ENCODE data around the gene AK9. TPM values are rescaled to one million over a fixed set of nuclear protein-coding genes. Genes with fewer than 3 reads are reported as not detected.

Gene AK9
- total and polyA plus RNA-seq, 9 donors = 4.8 to 10.5 (median 6.5) TPM

DNA sequence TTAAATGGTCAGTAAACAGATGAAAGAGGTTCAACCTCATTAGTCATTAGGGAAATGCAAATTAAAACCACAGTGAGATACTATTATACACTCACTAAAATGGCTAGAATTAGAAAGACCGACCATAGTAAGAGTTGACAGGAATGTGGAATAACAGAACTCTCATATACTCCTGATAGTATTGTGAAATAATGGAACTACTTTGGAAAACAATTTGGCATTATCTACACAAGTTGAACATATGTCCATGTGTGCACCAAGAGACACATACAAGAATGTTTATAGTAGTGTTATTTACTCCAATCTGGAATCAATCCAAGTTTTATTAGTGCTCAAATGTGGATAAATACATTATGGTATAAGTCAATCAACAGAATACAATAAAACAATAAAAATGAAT, 59.6 kb downstream of the AK9 start:
- no CpG with 5 or more reads among the region's 1 CpG for WGBS (ENCODE audit: insufficient coverage)
- H3K27ac ChIP-seq (ENCODE audit: low read length) = no peak overlapping the region
- no peaks in the 10 kb centered on the region for H3K9me3 ChIP-seq (replicated peaks; ENCODE audit: control insufficient read depth, low read depth, low read length)
- H3K4me3 ChIP-seq (ENCODE audit: low read length) = no peak overlapping the region
- no peaks in the 10 kb centered on the region for H3K27me3 ChIP-seq (ENCODE audit: control insufficient read depth, insufficient read depth, low read length)
- no peaks in the 10 kb centered on the region for H3K4me1 ChIP-seq (ENCODE audit: control insufficient read depth, insufficient read depth, low read length)
- H3K36me3 ChIP-seq (ENCODE audit: control insufficient read depth, insufficient read depth, low read length) = no peaks in the 10 kb centered on the region
- no peak for DNase-seq

DNA sequence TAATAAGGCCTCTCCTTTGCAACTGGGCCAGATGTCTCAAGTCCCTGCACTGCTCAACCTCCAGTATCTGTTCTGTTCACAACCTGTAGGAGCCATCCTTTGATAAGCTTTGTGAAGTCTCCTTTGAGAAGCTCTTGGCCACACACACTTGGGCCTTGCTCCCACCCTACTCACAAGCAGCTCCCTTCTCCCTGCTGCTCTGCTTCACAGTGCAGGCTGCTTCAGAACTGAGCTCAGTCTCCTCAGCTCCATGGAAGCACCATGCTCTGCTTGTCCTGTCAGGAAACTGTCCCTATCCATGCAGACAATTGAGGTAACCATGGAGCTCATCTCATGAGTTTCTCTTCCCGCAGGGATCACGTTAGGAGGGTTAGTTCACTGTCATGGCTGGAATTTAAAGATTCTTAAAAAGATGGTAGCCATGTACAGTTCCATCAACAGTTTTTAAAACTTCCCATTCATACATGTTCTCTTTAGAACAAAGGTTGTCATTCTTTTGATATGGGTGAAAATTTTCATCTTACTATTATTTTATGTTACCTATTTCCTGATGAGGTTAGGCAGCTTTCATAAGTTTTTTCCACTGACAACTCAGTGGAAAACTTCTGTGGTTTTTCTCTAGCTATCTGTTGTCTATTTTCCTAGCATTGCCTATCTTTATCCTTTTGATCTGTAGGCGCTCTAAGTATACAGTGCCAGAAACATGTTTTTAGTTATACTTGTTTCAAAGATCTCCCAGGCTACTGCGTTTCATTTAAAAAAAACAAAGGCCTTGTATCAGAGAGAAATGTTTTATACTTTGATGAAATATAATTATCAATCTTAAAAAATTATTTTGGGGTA, 62.6 kb downstream of the AK9 start:
- WGBS (ENCODE audit: insufficient coverage) = no CpG with 5 or more reads among the region's 4 CpGs
- no peaks in the 10 kb centered on the region for H3K9me3 ChIP-seq (replicated peaks; ENCODE audit: control insufficient read depth, low read depth, low read length)

DNA sequence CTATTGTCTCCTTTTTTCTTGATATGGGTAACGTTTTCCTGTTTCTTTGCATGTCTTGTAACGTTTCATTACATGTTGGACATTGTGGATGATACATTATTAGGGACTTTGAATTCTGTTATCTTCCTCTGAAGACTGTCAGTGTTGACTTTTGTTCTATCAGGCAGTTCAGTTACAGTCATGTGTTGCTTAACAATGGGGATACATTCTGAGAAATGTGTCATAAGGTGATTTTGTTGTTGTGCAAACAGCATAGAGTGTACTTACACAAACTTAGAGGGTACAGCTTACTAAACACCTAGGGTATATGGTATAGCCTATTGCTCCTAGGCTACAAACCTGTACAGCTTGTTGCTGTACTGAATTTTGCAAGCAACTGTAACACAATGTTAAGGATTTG, 64.7 kb downstream of the AK9 start:
- Histone ChIP-seq H3K27me3 (ENCODE audit: control insufficient read depth, insufficient read depth, low read length) (no peaks in the 10 kb centered on the region), H3K36me3 (ENCODE audit: control insufficient read depth, insufficient read depth, low read length) (no peaks in the 10 kb centered on the region), H3K4me1 (ENCODE audit: control insufficient read depth, insufficient read depth, low read length) (no peaks in the 10 kb centered on the region), H3K27ac (ENCODE audit: low read length) (no peak overlapping the region), H3K9me3 (replicated peaks; ENCODE audit: control insufficient read depth, low read depth, low read length) (no peaks in the 10 kb centered on the region), H3K4me3 (ENCODE audit: low read length) (no peak overlapping the region)
- 80% methylated on average over 1 of the region's 2 CpGs for WGBS (ENCODE audit: insufficient coverage)
- no peak for DNase-seq

More for the DNA sequence above, 62.6 kb downstream of the AK9 start:
- H3K4me1 ChIP-seq (ENCODE audit: control insufficient read depth, insufficient read depth, low read length) = no peaks in the 10 kb centered on the region
- DNase-seq = no peak
- H3K4me3 ChIP-seq (ENCODE audit: low read length) = no peak overlapping the region
- H3K27ac ChIP-seq (ENCODE audit: low read length) = no peak overlapping the region
- no peaks in the 10 kb centered on the region for H3K36me3 ChIP-seq (ENCODE audit: control insufficient read depth, insufficient read depth, low read length)
- no peaks in the 10 kb centered on the region for H3K27me3 ChIP-seq (ENCODE audit: control insufficient read depth, insufficient read depth, low read length)

DNA sequence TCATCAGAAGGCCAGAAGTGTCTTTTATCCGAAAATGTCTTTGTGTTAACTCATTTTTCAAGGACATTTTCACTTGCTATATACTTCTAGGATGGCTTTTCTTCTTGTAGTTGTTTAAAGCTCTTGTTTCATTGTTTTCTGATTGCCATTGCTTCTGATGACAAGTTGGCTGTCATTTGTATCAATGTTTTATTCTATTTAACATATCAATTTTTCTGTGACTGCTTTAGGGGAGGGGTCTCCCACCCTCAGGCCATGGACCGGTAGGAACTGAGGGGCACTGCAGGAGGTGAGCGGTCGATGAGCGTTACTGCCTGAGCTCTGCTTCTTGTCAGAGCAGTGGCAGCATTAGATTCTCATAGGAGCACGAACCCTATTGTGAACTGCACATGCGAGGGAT, 65.8 kb downstream of the AK9 start:
- WGBS (ENCODE audit: insufficient coverage) = 70% methylated on average over 4 of the region's 7 CpGs

DNA sequence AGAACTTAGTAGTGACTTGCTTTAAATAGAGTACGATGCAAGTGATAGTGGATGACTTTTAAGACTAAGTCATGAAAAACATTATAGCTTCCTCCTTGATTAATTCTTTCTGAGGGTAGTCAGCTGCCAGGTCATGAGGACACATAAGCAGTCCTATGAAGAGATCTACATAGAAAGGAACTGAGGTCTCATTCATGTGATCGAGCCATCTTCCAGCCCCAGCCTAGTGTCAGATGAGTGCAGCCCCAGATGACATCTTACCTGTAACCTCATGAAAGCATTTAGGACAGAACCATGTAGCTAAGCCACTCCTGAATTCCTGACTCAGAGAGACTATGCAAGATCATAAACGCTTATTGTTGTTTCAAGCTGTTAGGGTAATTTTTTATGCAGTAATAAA, 67.7 kb downstream of the AK9 start:
- Histone ChIP-seq H3K4me3 (ENCODE audit: low read length) (no peak overlapping the region), H3K36me3 (ENCODE audit: control insufficient read depth, insufficient read depth, low read length) (no peaks in the 10 kb centered on the region), H3K27me3 (ENCODE audit: control insufficient read depth, insufficient read depth, low read length) (no peaks in the 10 kb centered on the region), H3K4me1 (ENCODE audit: control insufficient read depth, insufficient read depth, low read length) (no peaks in the 10 kb centered on the region), H3K27ac (ENCODE audit: low read length) (no peak overlapping the region), H3K9me3 (replicated peaks; ENCODE audit: control insufficient read depth, low read depth, low read length) (no peaks in the 10 kb centered on the region)
- no CpG with 5 or more reads among the region's 3 CpGs for WGBS (ENCODE audit: insufficient coverage)
- DNase-seq = no peak

More for the DNA sequence above, 65.8 kb downstream of the AK9 start:
- DNase-seq = no peak
- Histone ChIP-seq H3K27ac (ENCODE audit: low read length) (no peak overlapping the region), H3K9me3 (replicated peaks; ENCODE audit: control insufficient read depth, low read depth, low read length) (no peaks in the 10 kb centered on the region), H3K4me1 (ENCODE audit: control insufficient read depth, insufficient read depth, low read length) (no peaks in the 10 kb centered on the region), H3K4me3 (ENCODE audit: low read length) (no peak overlapping the region), H3K36me3 (ENCODE audit: control insufficient read depth, insufficient read depth, low read length) (no peaks in the 10 kb centered on the region), H3K27me3 (ENCODE audit: control insufficient read depth, insufficient read depth, low read length) (no peaks in the 10 kb centered on the region)

DNA sequence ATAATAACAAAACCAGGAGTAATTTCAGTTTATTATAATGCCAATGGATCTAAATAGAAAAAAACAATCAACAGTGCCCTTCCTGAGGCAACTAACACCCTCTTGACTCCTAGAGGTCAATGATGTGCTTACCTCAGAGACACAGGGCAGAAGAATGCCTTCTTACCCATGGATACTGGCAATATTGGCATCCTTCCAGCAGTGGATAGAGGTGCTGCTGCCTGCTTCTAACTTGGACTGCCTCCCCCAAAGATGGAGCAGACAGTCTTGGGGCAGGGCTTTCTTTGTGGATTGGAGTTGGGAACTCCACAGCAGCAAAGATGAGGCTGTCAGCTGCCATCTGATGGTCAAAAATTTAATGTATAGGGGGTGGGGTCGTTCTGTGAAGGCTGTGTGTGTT, 78.7 kb downstream of the AK9 start:
- no peak for DNase-seq
- Histone ChIP-seq H3K27me3 (ENCODE audit: control insufficient read depth, insufficient read depth, low read length) (no peaks in the 10 kb centered on the region), H3K27ac (ENCODE audit: low read length) (no peak overlapping the region), H3K4me3 (ENCODE audit: low read length) (no peak overlapping the region), H3K4me1 (ENCODE audit: control insufficient read depth, insufficient read depth, low read length) (no peaks in the 10 kb centered on the region), H3K36me3 (ENCODE audit: control insufficient read depth, insufficient read depth, low read length) (no peaks in the 10 kb centered on the region), H3K9me3 (replicated peaks; ENCODE audit: control insufficient read depth, low read depth, low read length) (peaks cover 3% of the 10 kb centered on the region)
- no CpG with 5 or more reads among the region's 1 CpG for WGBS (ENCODE audit: insufficient coverage)

DNA sequence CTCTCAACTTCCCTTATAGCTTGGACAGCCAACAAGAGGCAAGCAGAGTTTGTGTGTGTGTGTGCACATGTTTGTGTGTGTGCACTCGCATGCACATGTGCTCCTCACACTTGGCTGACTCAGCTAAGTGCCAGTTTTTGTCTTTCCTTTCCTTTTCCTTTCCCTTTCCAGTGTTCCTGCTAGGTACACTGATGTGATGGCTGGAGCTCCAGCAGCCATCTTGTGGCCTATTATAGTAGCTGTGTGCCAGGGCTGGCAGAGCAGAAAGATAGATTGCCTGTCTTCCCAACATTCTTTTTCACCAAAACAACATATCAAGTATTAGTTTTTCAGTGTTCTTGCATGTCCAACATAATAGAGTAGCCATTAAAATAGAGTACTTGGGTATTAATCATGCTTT, 79.5 kb downstream of the AK9 start:
- Histone ChIP-seq H3K4me3 (ENCODE audit: low read length) (no peak overlapping the region), H3K4me1 (ENCODE audit: control insufficient read depth, insufficient read depth, low read length) (no peaks in the 10 kb centered on the region), H3K27me3 (ENCODE audit: control insufficient read depth, insufficient read depth, low read length) (no peaks in the 10 kb centered on the region), H3K27ac (ENCODE audit: low read length) (no peak overlapping the region), H3K9me3 (replicated peaks; ENCODE audit: control insufficient read depth, low read depth, low read length) (peaks cover 3% of the 10 kb centered on the region), H3K36me3 (ENCODE audit: control insufficient read depth, insufficient read depth, low read length) (no peaks in the 10 kb centered on the region)
- WGBS (ENCODE audit: insufficient coverage) = no CpG with 5 or more reads among the region's 1 CpG
- no peak for DNase-seq

DNA sequence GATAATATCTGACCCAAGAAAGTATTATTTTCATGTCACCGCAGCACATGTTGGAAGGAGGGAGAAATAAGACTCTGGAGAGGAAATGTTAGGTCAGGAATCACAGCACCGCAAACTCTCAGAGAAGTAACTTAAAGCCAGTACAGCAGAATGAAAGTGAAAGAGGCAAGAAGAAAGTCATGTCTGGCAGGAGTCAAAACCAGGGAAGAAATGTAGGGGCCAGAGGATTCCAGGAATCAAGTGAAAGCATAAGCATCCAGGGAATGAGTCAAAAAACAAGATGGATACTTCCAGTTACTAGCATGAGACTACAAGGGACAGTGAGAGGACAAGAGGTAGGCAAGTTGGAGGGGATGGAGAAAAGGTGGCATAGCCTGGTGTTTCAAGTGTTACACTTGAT, 80.4 kb downstream of the AK9 start:
- Histone ChIP-seq H3K36me3 (ENCODE audit: control insufficient read depth, insufficient read depth, low read length) (no peaks in the 10 kb centered on the region), H3K4me3 (ENCODE audit: low read length) (no peak overlapping the region), H3K27me3 (ENCODE audit: control insufficient read depth, insufficient read depth, low read length) (no peaks in the 10 kb centered on the region), H3K27ac (ENCODE audit: low read length) (no peak overlapping the region), H3K9me3 (replicated peaks; ENCODE audit: control insufficient read depth, low read depth, low read length) (peaks cover 3% of the 10 kb centered on the region), H3K4me1 (ENCODE audit: control insufficient read depth, insufficient read depth, low read length) (no peaks in the 10 kb centered on the region)
- peak; percentile 4 for DNase-seq
- WGBS (ENCODE audit: insufficient coverage) = no CpG with 5 or more reads among the region's 2 CpGs

DNA sequence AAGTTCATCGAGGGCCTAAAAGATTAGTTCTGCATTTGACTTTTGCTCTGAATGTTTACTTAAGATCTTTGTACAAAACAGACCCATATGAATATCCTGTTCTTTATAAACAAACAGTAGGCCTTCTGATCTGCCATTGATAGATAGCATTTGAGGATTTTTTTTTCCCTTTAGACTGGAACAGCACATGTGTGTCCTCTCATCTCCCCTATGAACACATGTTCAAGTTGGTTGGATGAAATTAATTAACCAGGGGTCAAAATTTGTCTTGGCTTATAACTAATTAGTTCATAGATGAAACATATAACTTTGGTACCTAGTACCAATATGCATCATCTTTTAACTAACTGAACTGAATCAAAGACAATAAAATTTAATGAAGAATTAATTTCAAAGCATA, 81.3 kb downstream of the AK9 start:
- WGBS (ENCODE audit: insufficient coverage) = no CpG with 5 or more reads among the region's 1 CpG
- Histone ChIP-seq H3K4me3 (ENCODE audit: low read length) (no peak overlapping the region), H3K27ac (ENCODE audit: low read length) (no peak overlapping the region), H3K9me3 (replicated peaks; ENCODE audit: control insufficient read depth, low read depth, low read length) (peaks cover 3% of the 10 kb centered on the region), H3K4me1 (ENCODE audit: control insufficient read depth, insufficient read depth, low read length) (no peaks in the 10 kb centered on the region), H3K27me3 (ENCODE audit: control insufficient read depth, insufficient read depth, low read length) (no peaks in the 10 kb centered on the region), H3K36me3 (ENCODE audit: control insufficient read depth, insufficient read depth, low read length) (no peaks in the 10 kb centered on the region)
- no peak for DNase-seq

DNA sequence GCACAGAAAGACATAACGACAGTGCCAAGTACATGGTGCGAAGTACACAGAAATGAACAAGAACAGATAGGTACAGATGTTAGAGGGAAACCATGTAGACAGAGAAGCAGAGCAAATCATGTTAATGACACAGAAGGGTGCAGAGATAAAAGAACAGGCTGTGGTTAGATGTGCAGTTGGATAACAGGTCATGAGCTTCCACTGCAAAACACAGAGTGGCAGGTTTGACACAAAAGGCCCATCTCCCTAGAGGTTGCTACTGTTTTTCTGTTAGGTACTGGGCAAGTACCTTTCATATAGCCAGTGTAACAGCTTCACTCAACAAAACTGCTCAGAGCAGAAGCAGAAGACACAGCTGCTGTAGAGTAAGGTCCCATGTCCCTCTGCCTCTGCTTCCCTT, 84.6 kb downstream of the AK9 start:
- H3K36me3 ChIP-seq (ENCODE audit: control insufficient read depth, insufficient read depth, low read length) = no peaks in the 10 kb centered on the region
- no peak overlapping the region for H3K4me3 ChIP-seq (ENCODE audit: low read length)
- no peak overlapping the region for H3K27ac ChIP-seq (ENCODE audit: low read length)
- peaks cover under 1% of the 10 kb centered on the region for H3K9me3 ChIP-seq (replicated peaks; ENCODE audit: control insufficient read depth, low read depth, low read length)
- WGBS (ENCODE audit: insufficient coverage) = 100% methylated on average over 2 of the region's 2 CpGs
- no peak for DNase-seq
- no peaks in the 10 kb centered on the region for H3K27me3 ChIP-seq (ENCODE audit: control insufficient read depth, insufficient read depth, low read length)
- no peaks in the 10 kb centered on the region for H3K4me1 ChIP-seq (ENCODE audit: control insufficient read depth, insufficient read depth, low read length)

DNA sequence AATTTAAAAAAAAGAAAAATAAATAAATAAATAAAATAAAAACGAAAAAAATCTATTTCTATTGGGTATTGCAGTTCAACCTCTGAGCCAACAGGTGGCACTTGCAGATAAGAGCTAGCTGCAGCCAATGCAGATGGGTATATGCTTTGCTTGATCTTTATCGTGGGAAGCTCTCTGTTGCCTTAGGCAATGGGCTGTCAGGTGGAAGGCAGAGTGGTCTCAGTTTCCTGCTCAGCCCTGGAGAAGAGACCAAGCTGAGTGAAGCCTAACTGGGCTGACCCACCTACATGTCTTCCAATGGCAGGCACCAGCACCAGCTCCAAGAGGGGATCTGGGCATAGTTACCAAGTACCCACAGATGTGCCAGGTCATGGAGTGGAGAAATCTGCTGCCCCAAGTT, 95.0 kb downstream of the AK9 start:
- WGBS (ENCODE audit: insufficient coverage) = 50% methylated on average over 1 of the region's 2 CpGs
- Histone ChIP-seq H3K4me1 (ENCODE audit: control insufficient read depth, insufficient read depth, low read length) (no peaks in the 10 kb centered on the region), H3K27me3 (ENCODE audit: control insufficient read depth, insufficient read depth, low read length) (no peaks in the 10 kb centered on the region), H3K27ac (ENCODE audit: low read length) (no peak overlapping the region), H3K36me3 (ENCODE audit: control insufficient read depth, insufficient read depth, low read length) (no peaks in the 10 kb centered on the region), H3K9me3 (replicated peaks; ENCODE audit: control insufficient read depth, low read depth, low read length) (peaks cover 4% of the 10 kb centered on the region), H3K4me3 (ENCODE audit: low read length) (no peak overlapping the region)
- DNase-seq = no peak
